ENCODE results near the gene PTER.

DNA sequence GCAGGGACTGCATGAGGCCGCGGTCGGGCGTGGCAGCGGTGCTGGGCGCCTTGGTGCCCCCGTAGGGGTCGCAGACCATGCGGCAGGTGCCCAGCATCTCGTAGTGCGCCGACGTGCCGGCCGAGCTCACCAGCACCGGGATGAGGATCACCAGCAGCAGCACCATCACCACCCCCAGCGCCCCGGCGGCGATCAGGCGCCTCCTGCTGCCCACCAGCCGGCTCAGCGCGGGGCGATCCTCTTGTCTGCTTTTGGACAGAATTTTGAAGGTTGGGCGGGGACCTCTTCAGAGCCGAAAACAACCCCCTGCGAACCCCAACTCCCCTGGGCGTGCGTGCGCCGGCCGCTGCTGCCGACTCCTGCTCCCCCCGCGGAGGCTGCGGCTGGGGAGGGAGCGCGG, 84.1 kb downstream of the PTER start:
- TF ChIP-seq, protein P1, sequence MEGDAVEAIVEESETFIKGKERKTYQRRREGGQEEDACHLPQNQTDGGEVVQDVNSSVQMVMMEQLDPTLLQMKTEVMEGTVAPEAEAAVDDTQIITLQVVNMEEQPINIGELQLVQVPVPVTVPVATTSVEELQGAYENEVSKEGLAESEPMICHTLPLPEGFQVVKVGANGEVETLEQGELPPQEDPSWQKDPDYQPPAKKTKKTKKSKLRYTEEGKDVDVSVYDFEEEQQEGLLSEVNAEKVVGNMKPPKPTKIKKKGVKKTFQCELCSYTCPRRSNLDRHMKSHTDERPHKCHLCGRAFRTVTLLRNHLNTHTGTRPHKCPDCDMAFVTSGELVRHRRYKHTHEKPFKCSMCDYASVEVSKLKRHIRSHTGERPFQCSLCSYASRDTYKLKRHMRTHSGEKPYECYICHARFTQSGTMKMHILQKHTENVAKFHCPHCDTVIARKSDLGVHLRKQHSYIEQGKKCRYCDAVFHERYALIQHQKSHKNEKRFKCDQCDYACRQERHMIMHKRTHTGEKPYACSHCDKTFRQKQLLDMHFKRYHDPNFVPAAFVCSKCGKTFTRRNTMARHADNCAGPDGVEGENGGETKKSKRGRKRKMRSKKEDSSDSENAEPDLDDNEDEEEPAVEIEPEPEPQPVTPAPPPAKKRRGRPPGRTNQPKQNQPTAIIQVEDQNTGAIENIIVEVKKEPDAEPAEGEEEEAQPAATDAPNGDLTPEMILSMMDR (IDR thresholded peaks at IDR 0.05): no peak
- TF ChIP-seq POLR2AphosphoS5 (IDR thresholded peaks at IDR 0.05) (no peak), POLR2A (IDR thresholded peaks at IDR 0.05) (no peak)
